ENCODE measurements around the gene SLC35E1. TPM values are rescaled to one million over a fixed set of nuclear protein-coding genes. Genes with fewer than 3 reads are reported as not detected.

Gene SLC35E1
- total and polyA plus RNA-seq, 2 of the 13 experiments (the other 11 are each of a cell fraction or from before 2014, with no cell fraction given) = 21.2 to 46.5 TPM

GRCh38 chr19:16572332-16573211 is at the start of gene SLC35E1 (continued):
- TF ChIP-seq AFF4 (CRISPR knock-in tag; IDR thresholded peaks at IDR 0.05) = no peak
- TF ChIP-seq FOXA1 (IDR thresholded peaks at IDR 0.05) = no peak
- TF ChIP-seq FOXA1 (CRISPR knock-in tag; IDR thresholded peaks at IDR 0.05) = no peak; the same call in 1 of the 2 replicates
- no peak for TF ChIP-seq STAT5B (CRISPR knock-in tag; IDR thresholded peaks at IDR 0.05)
- TF ChIP-seq ZNF556 (CRISPR knock-in tag; IDR thresholded peaks at IDR 0.05; ENCODE audit: borderline replicate concordance) = no peak
- TF ChIP-seq GLMP (CRISPR knock-in tag; IDR thresholded peaks at IDR 0.05; ENCODE audit: borderline replicate concordance) = no peak
- TF ChIP-seq LBX2 (CRISPR knock-in tag; IDR thresholded peaks at IDR 0.05; ENCODE audit: borderline replicate concordance) = no peak
- TF ChIP-seq ZNF292 (CRISPR knock-in tag; IDR thresholded peaks at IDR 0.05; ENCODE audit: borderline replicate concordance, low read depth) = no peak
- TF ChIP-seq PCBP2 (optimal IDR thresholded peaks at IDR 0.05; ENCODE audit: low read depth, low read length, poor library complexity, severe bottlenecking) = no peak
- TF ChIP-seq ZBTB49 (CRISPR knock-in tag; IDR thresholded peaks at IDR 0.05; ENCODE audit: borderline replicate concordance) = no peak
- peak; percentile 93 for TF ChIP-seq GABPA (IDR thresholded peaks at IDR 0.05; ENCODE audit: low read depth, low read length)
- peak; percentile 95 for TF ChIP-seq GABPA (CRISPR knock-in tag; IDR thresholded peaks at IDR 0.05; ENCODE audit: low read depth)
- TF ChIP-seq ZNF776 (CRISPR knock-in tag; IDR thresholded peaks at IDR 0.05) = no peak
- TF ChIP-seq ISX (CRISPR knock-in tag; conservative IDR thresholded peaks at IDR 0.05) = 0 out of 2 replicates have a peak, but pooled peaks have one; percentile 49
- 0 out of 2 replicates have a peak, but pooled peaks have one; percentile 70 for TF ChIP-seq MED13 (CRISPR knock-in tag; IDR thresholded peaks at IDR 0.05)
- no peak for TF ChIP-seq THYN1 (CRISPR knock-in tag; IDR thresholded peaks at IDR 0.05; ENCODE audit: borderline replicate concordance, low read depth)
- no peak for TF ChIP-seq FOXO4 (CRISPR knock-in tag; conservative IDR thresholded peaks at IDR 0.05)
- TF ChIP-seq U2AF1 (optimal IDR thresholded peaks at IDR 0.05; ENCODE audit: low read depth, low read length) = no peak
- TF ChIP-seq NR2F6 (IDR thresholded peaks at IDR 0.05) = no peak
- TF ChIP-seq NR2F6 (CRISPR knock-in tag; IDR thresholded peaks at IDR 0.05) = peak; percentile 33; the same call in 1 of the 2 replicates
- TF ChIP-seq ZNF337 (CRISPR knock-in tag; IDR thresholded peaks at IDR 0.05; ENCODE audit: borderline replicate concordance, low read depth) = peak; percentile 82; the same call in 1 of the 2 replicates

Data from HepG2 (cell line).